GM21390 (cell line): ENCODE measurements around the gene KDF1.

Source experiments
- ATAC-seq: cut with Tn5 transposase; IDR thresholded peaks from one replicate; pipeline ENCODE4 v1.9.1; 2021; ENCODE audit not compliant: unreplicated experiment

Gene KDF1

DNA sequence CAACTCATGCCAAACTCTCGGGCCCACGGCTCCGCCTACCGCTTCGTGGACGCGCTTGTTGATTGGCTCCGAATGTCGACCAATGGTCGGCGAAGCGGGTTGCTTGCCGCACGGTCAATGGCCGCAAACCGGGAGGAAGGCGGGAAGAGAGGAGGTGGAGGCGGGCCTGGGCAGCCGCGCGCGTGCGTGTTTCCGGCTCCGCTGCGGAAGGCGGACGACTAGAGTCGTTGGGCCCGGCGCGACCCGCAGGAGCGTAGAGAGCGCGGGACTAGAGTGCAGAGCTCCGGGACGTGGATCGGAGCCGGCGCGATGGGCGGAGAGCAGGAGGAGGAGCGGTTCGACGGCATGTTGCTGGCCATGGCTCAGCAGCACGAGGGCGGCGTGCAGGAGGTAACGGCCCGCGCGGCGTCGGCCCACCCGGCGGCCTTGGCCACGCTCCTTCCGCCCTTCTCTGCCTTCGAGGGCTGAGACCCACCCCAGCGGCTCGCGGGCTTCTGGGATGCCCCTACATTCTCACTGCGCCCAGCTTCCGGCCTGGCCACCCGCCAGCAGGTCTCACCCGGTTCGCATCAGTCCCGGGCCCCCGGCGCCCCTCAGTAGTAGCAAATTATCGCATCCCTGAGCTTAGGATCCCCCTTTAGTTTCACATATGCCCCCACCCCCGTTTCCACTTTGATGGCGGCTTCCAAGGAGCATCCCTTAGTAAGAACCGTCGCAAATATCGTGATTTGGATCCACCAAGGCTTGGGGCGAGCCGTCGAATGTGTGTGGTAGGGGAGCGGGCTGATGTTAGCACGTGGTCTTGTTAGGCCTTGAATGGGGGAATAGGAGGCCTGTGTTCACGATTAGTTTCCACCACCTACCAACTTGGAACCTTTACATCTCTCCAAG is 38.5 kb downstream of the KDF1 start, which contains the start of gene NUDC:
Gene NUDC (plus strand): TSS at position 204 of the 891 bp plus-strand sequence. CDS start 106 bp downstream, at position 310.
- peak; percentile 94 for ATAC-seq

DNA sequence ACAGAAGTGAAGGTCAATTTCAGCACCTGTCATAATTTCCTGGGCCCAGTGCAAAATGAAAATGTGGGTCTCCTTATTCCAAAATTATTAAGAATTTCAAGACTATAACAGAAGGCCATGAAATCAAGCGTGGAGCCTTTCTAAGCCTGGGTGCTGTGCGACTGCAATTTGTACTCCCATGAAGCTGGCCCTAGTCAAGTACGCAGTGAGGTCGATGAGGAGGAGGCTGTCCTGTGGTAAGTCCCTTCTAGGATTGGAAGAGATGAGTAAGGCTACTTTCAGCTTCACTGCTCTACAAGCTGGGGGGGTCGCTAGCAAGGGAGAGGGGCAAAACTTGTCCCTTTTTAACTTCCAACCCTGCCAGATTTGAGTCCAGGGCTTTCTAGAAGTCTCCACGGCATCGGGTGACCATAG is 39.1 kb downstream of the KDF1 start:
- ATAC-seq = peak; percentile 15

GRCh38 chr1:26915204-26915842 is 44.9 kb downstream of the KDF1 start:
- ATAC-seq = no peak

- no peak for ATAC-seq
These were observed 46.3 kb downstream of the KDF1 start, which contains the start of gene NR0B2 for GRCh38 chr1:26913754-26914619. TSS of gene NR0B2 (minus strand) at chr1:26913975. CDS start at chr1:26913940, 35 bp downstream.

GRCh38 chr1:26913389-26913753 is 46.9 kb downstream of the KDF1 start:
- ATAC-seq = no peak

GRCh38 chr1:26912147-26912490 is 48.1 kb downstream of the KDF1 start:
- no peak for ATAC-seq

DNA sequence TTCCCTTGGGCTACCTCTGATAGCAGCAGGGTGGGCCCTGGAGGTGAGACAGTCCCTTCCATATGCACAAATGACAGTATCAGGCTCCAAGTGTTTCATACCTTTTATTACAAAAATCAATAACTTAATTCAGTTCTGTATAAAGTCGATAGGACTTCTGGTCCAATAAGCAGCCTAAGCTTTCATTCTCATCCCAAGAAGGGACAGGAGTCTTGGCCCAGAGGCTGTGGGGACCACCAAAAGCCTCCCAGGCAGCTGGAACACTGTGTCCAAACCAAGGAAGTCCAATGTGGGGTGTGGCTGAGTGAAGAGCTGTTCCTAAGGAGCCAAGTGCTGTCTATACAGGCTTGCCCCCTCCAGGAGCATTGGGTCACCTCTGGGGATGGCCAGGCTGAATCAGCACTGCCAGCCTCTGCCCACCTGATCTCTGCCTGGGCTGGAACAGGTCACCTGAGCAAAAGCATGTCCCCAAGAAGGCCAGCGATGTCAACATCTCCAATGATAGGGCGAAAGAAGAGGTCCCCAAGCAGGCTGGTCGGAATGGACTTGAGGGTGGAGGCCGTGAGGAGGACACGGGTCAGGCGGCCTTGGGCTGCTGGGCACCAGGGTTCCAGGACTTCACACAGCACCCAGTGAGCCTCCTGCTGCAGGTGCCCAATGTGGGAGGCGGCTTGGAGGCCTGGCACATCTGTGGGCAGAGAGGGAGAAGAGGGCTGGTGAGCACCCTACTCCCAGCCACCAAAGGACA is 48.7 kb downstream of the KDF1 start:
- ATAC-seq = no peak

DNA sequence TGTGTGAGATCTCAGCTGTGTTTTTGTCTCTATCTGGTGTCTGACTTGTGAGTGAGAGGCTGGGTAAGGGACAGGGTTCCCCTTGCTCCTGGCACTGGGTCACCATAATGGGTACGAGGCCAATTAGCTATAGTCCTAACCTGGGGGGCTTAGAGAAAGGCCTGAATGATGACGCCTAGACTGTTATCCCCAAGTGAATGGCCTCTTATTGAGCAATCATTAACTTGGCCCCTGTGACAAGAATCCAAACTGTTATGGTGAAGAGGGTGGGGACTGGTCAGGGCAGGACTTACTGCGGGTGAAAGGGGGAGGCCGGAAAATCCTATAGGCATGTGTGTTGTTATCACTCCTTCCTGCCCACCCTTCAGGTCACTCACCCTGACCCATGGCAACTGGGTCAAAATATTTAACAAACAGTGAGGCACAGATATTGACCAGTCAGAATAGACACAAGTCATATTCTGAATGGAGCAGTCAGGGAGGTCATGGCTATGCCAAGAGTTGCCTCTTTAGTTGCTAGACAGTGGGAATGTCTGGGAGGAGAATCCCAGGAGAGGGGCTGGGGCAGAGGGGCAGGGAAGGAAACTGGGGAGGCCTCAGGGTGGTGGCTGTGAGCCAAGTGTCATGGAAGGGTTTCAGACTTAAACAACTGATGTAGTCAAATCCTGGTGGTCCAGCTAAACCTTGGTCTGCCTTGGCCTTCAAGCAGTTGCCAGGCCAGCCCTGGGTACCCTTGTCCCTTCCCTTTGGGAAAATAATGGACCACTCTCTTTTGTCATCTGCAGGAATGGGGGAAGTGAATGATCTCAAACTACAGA is 49.7 kb downstream of the KDF1 start:
- ATAC-seq = no peak

- ATAC-seq = no peak
These were observed 50.3 kb downstream of the KDF1 start for GRCh38 chr1:26909951-26910342.

GRCh38 chr1:26907071-26907917 is 53.0 kb downstream of the KDF1 start:
- no peak for ATAC-seq

GRCh38 chr1:26900815-26901511 is 59.3 kb downstream of the KDF1 start:
- ATAC-seq = no peak

- ATAC-seq = peak; percentile 77
These were observed 60.1 kb downstream of the KDF1 start, which contains the start of gene GPATCH3 for GRCh38 chr1:26900001-26900814. TSS of gene GPATCH3 (minus strand) at chr1:26900467. CDS start at chr1:26900442, 25 bp downstream.
